GM06990 (cell line): ENCODE data around the gene SNAPC1.

Experiments
- DNase-seq: peaks from one replicate; pipeline ENCODE4 v3.0.0-alpha.2; 2011; ENCODE audit not compliant: insufficient read length; ENCODE audit errors: extremely low read depth
- H3K27me3 ChIP-seq: replicated peaks from 2 replicates; pipeline ENCODE4 v1.6.0; 2011; ENCODE audit warnings: low read length; ENCODE audit not compliant: control insufficient read depth, insufficient read depth
- H3K36me3 ChIP-seq: 2 replicates; pipeline ENCODE4 v1.5.1; 2011; ENCODE audit warnings: low read length; ENCODE audit not compliant: control insufficient read depth, insufficient read depth
- H3K4me3 ChIP-seq: replicated peaks from 2 replicates; pipeline ENCODE4 v1.5.1; 2011; ENCODE audit warnings: low read depth, mild to moderate bottlenecking, control low read depth, low read length
- CTCF ChIP-seq: IDR thresholded peaks from 2 replicates; pipeline ENCODE4 v1.5.1; 2011; ENCODE audit warnings: low read length, control low read depth, mild to moderate bottlenecking, inconsistent platforms; ENCODE audit not compliant: insufficient read depth, poor library complexity, severe bottlenecking

Gene SNAPC1

GRCh38 chr14:61720294-61720661 is 41.9 kb upstream of the SNAPC1 start:
- H3K4me3 ChIP-seq = no peak overlapping the region
- H3K27me3 ChIP-seq = no peaks in the 10 kb centered on the region
- peaks cover 7% of the 10 kb centered on the region for H3K36me3 ChIP-seq
- DNase-seq = no peak
- no peak for TF ChIP-seq CTCF

GRCh38 chr14:61720741-61721140 is 41.5 kb upstream of the SNAPC1 start:
- no peak for TF ChIP-seq CTCF

GRCh38 chr14:61724133-61724532 is 38.1 kb upstream of the SNAPC1 start:
- Histone ChIP-seq H3K36me3 (peaks cover 13% of the 10 kb centered on the region), H3K27me3 (no peaks in the 10 kb centered on the region), H3K4me3 (no peak overlapping the region)
- no peak for TF ChIP-seq CTCF
- no peak for DNase-seq

More at GRCh38 chr14:61720741-61721140, 41.5 kb upstream of the SNAPC1 start:
- no peaks in the 10 kb centered on the region for H3K27me3 ChIP-seq
- no peak for DNase-seq
- peaks cover 8% of the 10 kb centered on the region for H3K36me3 ChIP-seq
- no peak overlapping the region for H3K4me3 ChIP-seq

- peaks cover 12% of the 10 kb centered on the region for H3K36me3 ChIP-seq
- TF ChIP-seq CTCF = no peak
Measured at GRCh38 chr14:61726778-61727658, 35.2 kb upstream of the SNAPC1 start.

GRCh38 chr14:61730756-61731373 is 31.4 kb upstream of the SNAPC1 start:
- DNase-seq = no peak
- peak; percentile 34 for TF ChIP-seq CTCF
- Histone ChIP-seq H3K36me3 (peaks cover 9% of the 10 kb centered on the region), H3K27me3 (no peaks in the 10 kb centered on the region), H3K4me3 (no peak overlapping the region)

More at GRCh38 chr14:61726778-61727658, 35.2 kb upstream of the SNAPC1 start:
- H3K4me3 ChIP-seq = no peak overlapping the region
- no peaks in the 10 kb centered on the region for H3K27me3 ChIP-seq
- no peak for DNase-seq
